Liver (tissue), 3 donors: ENCODE results near the gene TWIST2.

Source experiments
- HNF4A ChIP-seq, 2 donors: conservative IDR thresholded peaks; 2 replicates each; pipeline ENCODE4 v1.6.1; 2016; ENCODE audit warnings: antibody characterized with exemption in 2 of 2, mild to moderate bottlenecking in 2 of 2
- NR2F2 ChIP-seq: IDR thresholded peaks from 2 replicates; pipeline ENCODE4 v1.6.1; 2016; ENCODE audit warnings: antibody characterized with exemption
- REST ChIP-seq: IDR thresholded peaks from 2 replicates; pipeline ENCODE4 v1.6.1; 2016; ENCODE audit warnings: antibody characterized with exemption, mild to moderate bottlenecking
- TF ChIP-seq, protein P1 (sequence below): fragments of 150-350 bp; IDR thresholded peaks from 2 replicates; pipeline ENCODE4 v1.5.1; 2017; ENCODE audit warnings: improper control_type of control experiment, low read depth, low read length; ENCODE audit not compliant: missing input control
- donor health status: healthy.
- donor health status: healthy.

- TF ChIP-seq, protein P1, sequence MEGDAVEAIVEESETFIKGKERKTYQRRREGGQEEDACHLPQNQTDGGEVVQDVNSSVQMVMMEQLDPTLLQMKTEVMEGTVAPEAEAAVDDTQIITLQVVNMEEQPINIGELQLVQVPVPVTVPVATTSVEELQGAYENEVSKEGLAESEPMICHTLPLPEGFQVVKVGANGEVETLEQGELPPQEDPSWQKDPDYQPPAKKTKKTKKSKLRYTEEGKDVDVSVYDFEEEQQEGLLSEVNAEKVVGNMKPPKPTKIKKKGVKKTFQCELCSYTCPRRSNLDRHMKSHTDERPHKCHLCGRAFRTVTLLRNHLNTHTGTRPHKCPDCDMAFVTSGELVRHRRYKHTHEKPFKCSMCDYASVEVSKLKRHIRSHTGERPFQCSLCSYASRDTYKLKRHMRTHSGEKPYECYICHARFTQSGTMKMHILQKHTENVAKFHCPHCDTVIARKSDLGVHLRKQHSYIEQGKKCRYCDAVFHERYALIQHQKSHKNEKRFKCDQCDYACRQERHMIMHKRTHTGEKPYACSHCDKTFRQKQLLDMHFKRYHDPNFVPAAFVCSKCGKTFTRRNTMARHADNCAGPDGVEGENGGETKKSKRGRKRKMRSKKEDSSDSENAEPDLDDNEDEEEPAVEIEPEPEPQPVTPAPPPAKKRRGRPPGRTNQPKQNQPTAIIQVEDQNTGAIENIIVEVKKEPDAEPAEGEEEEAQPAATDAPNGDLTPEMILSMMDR, result no peak
- TF ChIP-seq NR2F2 (no peak), HNF4A (conservative IDR thresholded peaks at IDR 0.05) (no peak), REST (no peak)
Measured at GRCh38 chr2:238915196-238915595, 67.3 kb downstream of the TWIST2 start.
